HL-60/S4 treated with phorbol 12-myristate 13-acetate at 8.2 ng/mL for 4 days and 3 days (cell line): ENCODE measurements around the gene MYADML2.

Source experiments
- in situ Hi-C: fragments of 300-500 bp; cut with MboI; formaldehyde crosslinking; loops from 2 replicates; pipeline ENCODE4 v1.15.0; 2022; ENCODE audit warnings: low sequenced_read_pairs

MYADML2 gene

DNA sequence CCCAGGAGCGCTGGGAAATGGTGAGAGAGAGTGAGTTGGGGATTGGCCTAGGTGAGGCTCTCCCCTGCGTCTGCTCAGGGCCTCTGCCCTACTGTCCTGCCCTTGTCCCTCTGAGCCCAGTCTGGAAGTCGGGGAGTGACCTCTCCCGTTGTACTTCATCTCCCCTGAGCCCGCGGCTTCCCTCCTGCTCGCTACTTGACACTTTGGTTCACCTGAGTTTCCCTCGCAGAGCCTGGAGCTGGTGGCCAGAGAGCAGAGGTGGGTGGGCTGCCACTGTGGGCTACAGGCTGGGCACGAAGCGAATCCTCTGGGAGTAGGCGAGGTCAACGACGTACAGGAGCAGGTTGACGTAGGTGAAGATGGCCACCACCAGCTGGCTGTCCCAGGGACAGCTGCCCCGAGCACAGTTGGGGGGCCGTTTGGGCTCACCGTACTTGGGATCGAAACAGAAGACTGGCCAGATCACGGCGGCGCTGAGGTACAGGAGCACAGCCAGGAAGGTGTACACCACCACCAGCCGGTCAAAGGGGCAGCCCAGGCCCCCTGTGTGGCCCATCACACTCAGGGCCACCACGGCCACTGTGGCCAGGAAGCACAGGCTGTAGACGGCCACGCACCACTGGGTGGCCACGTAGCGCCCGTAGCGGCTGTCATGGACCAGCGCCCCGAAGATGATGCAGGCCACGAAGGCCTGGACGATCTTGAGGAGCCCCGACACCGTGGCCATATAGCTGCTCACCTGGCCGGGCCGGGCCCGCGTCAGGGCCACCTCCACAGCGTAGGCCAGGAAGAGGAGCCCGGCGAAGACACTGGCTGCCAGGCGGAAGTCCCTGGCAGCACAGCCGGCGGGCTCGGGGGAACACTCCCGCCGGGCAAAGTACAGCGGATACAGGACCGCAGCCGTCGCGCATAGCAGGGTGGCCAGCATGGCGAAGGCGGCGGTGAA is 6.2 kb downstream of the MYADML2 start:
- in situ Hi-C loops: no loop called here

DNA sequence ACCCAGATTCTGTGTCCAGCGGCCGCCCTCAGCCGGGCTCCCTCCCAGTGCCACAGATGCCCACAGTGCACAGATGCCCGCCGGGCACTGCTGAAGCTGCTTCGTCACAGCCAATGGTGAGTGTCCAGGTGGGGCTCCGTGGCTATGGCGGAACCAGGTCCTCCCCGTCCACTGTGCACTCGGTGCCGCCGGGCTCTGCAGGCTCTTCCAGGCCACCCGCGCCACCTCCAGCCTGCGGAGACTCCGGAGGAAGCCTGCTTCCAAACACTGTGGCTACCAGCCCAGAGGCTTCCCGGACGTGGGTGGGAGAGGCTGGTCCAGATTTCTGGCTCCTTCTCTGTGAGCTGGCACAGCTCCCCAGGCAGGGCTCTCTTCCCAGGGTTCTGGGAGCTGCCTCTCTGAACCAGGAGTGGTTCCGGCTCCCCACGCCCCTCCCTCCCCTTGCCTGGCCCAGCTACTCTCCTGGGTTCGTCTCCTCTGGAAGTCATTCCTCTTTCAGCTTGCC is 7.1 kb downstream of the MYADML2 start:
- in situ Hi-C loops: no loop called here

DNA sequence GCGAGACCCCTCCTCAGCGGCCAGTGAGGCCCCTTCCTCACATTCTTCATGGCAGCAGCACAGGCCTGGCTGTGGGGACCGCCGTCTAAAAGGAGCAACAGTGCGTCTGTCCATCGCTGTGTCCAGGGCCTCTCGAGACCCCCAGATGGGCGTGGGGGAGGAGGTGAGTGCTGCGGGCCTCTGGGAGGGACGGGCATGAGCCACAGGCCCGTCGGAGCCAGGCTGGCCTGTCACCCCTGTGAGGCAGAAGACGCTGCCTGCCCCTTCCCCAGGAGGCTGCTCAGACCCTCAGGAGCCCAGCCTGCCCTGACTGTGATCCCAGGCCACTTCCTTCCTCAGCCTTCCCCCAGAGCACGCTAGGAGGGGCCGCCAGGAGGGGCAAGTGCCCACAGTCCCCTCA is 7.8 kb downstream of the MYADML2 start:
- in situ Hi-C loops: no loop called here

DNA sequence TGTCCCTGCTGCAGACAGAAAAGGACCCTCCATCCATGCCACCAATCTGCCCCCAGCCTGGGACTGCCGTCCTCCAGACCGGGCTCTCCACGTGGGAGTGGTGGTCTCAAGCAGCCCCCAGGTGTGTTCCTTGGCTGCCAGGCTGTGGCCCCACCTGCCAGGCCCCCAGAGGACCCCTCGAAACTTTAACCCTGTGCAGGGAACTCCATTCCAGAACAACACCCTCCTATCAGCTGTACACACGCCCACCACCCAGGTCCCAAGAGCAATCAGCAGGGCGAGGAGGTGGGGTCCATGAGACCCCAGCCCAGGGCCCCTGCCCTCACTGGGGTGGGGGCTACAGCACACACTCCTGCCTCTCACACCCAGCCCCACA is 11.3 kb downstream of the MYADML2 start:
- in situ Hi-C loops: no loop called here

DNA sequence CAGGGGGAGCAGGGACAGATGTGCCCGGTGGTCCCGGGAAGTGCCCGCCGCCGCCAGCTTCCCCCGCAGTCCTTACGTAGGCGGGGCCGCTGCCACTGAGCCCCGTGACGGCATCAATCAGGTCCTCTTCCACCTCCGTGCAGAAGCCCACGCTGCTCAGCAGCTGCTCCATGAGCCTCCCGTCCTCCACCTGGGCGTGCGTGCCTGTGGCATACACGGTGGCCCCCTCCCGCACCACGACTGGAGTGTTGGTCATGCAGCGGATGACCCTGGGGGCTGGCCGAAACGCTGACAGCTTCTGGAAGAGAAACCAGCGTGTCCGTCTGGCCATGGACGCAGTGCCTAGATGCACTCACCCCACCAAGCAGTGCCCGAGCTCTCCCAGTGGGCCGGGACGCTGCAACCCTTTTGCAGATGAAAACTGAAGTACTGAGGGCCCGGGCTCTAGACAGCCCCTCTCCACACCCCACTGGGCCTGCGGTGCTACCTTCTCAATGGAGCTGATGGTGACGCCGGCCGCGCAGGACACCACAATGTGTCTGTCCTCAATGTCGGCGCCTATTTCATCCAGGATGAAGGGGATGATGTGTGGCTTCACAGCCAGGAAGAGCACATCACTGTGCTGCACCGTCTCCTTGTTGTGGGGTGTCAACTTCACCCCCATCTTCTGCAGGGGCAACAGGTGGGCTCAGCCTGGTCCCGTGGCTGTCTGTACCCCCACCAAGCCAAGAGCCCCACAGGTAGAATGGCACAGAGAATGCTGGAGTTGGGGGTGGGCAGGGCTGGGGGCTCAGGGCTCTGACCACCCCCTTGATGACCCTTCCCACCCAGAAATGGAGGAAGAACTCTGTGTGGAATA is 12.0 kb downstream of the MYADML2 start:
- in situ Hi-C loops: no loop called here

DNA sequence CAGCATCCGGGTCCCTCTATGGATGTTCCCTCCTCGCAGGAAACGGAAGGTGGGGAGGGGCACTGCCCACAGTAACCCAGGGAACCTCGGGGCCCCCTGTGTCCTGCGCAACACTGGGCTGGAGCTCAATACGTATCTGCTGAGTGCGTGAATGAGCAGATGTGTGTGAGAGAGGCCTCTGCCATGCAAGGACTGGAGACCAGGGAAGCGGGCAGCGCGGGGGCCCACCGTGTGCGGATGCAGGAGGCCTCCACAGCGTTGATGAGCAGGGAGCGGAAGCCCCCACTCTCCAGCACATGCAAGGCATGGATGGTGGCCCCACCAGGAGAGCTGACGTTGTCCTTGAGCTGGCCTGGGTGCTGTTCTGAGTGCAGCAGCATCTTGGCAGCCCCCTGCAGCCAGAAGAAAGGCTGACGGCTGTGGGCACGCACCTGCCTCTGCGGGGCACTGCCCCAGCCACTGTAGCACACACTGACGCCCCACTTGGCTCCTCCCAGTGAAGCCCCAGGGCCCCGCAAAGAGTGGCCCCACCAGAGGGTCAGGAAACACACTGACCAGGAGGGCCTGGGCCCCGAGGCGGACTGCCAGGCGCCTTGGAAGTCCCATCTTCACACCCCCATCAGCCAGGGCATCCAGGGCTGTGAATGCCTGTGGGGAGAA is 12.8 kb downstream of the MYADML2 start:
- in situ Hi-C loops: no loop called here

DNA sequence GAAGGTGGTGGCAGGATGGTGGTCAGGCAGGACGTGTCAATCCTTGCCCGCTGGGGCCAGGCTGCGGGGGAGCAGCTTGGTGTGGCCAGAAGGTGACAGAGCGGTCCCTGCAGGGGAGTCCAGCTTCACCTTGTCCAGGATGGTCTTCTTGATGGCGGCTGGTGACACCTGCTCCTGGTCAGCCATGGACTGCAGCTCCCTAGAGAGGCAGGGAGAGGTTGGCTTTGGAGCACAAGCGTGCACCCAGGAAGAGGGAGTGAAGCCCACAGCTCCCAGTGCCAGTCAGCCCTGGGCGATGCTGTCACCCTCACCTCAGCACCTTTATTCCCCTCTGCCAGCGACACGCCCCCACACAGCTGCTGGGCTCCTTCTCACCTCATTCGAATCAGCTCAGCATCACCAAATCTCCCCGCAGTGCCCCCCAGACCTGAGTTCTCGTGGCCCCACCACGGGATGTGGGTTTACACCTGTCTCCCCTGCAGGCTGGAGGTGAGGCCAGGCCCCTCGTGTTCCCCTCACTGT is 13.8 kb downstream of the MYADML2 start:
- in situ Hi-C loops: no loop called here

DNA sequence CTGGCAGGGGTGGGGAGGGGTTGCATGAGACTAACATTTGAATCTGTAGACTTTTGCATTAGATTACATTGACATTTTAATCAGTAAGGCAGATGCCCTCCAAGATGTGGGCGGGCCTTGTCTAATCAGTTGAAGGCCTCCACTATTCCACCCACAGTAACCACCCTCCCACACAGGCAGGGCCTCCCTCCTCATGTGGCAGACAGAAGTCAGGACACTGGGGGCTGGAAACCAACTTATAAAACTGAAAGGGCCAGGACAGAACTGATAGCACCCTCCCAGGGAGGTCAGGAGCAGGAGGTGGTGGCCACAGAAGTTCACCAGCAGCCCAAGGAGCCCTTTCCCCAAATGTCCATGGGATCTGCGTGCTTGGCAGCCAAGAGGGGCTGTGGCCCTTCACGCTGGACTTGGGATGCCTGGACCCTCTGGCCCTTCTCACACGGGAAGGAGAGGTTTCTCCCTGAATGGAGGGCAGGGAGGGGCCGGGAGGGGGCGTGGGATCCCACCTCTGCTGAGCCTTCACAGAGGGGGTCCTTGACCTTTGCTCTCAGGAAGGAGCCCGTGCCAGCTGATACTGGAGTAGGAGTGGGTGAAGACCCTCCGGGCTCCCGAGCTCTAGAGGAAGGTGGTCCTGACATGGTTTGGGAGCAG is 14.6 kb downstream of the MYADML2 start:
- in situ Hi-C loops: no loop called here

DNA sequence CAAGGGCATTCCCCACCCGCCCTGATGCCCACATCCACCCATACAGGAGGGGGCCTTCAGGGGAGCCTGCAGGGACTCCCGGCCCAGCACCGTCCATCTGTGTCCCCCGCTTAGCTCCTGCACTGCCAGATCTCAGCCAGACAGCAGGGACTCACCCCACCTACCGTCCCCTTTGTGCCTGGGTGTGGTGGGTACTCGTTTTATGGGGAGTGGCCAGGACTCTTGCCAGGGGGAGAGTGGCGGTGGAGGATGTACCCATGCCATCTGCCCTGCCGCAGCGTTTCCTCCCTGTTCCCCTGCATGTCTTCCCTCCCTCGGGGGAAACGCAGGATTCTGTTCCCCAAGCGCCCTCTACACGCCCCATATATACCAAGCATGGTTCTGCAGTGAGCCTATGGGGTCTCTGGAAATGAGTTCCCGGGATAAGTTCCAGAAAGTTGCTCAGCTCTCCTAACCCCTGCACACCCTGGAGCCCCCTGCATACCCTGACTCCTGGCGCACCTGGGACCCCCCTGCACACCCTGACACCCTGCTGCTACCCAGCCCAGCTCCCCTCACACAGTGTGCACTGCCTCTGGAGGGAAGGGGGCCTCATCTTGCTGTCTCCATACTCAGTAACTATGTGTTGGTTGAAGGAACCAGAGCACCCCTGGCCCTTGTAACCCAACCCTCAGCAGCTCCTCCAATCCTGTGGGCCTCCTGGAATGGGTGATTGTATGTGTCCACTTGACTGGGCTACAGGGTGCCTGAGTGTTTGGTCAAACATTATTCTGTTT is 15.3 kb downstream of the MYADML2 start:
- in situ Hi-C loops: no loop called here

DNA sequence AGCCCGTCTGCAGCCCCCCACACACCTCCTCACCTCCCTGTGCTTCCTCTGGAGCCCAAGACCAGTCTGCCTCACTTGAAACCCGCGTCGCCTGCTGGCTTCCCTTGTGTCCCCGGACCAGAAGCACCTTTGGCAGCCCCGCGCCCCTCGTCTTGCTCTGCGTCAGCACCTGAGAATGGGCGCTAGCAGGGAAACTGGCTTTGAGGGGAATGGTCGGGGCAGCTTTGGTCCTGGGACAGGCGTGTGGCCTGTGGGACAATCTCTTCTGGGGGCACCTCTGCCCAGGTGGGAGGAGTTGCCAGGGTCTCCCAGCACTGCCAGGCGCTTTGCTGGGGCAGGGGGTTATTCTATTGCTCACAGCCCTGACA is 15.9 kb downstream of the MYADML2 start:
- in situ Hi-C loops: no loop called here

DNA sequence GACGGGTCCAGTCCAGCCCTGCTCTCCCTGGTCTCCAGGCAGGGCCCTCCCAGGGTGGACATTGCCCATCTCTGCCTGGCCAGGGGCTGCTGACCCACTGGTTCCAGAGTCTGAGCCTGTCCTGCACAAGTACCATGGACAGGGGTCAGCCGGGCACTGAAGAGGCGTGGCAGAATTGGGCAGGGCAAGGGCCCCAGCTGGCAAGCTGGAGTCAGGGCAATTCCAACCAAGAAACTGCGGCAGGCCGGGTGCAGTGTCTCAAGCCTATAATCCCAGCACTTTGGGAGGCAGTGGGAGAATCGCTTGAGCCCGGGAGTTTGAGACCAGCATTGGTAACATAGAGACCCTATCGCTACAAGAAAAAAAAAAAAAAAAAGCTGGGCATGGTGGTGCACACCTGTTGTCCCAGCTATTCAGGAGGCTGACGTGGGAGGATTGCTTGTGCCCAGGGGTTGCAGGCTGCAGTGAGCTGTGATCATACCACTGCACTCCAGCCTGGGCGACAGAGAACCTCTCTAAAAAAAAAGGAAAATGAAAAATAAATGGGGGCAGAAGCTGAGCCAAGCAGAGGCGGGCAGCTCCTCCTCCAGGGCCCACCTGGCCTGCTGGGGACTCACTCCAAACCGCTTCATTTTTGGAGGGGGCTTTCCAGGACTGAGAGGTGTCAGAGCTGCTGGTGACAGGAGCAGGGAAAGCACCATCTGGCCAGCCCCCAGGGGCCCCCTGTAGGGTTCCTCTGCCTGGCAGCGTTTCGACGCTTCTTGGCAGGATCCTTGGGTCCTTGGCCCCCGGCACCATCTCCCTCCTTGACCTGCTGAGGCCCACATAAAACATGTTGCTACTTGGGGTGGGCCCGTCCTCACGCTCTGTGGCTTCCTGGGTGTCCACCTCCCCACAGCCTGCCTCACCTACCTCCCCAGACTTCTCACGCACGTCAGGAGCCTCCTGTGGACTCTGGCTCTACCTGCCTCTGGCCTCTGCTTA is 16.6 kb downstream of the MYADML2 start:
- in situ Hi-C loops: no loop called here

DNA sequence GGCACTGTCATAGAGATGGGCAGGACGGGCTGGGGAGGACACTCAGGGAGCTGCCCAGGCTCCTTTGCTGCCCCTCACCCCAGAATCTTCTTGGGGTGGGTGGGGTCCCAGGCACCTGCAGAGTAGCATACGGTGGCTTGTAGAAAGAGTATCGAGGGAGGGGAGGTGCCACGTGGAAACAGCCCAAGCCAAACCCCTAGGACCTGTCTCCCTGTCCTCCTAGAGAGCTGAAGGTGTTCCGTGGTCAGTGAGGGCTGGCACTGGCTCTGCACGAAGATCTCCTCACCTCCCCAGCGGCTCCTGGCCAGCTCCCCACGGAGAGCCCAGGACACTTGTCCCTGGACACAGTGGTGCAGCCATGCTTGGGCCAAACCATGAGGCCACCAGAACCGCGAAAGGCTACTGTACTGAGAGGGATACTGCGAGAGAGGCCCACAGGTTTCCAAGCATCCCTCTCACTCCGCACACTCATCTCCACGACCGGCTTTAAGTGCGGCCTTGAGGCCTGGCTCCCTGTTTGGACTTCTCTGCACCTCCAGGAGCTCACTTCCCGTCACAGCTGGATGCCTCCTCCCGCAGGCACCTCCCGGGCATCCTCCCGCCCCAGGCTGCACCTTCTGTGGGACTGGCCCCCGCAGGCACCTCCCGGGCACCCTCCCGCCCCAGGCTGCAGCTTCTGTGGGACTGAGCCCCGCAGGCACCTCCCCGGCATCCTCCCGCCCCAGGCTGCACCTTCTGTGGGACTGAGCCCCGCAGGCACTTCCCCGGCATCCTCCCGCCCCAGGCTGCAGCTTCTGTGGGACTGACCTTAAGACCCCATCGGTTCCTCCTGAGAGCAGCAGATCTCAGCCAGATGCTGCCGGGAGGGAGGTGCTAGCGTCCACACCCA is 17.5 kb downstream of the MYADML2 start:
- in situ Hi-C loops: no loop called here

DNA sequence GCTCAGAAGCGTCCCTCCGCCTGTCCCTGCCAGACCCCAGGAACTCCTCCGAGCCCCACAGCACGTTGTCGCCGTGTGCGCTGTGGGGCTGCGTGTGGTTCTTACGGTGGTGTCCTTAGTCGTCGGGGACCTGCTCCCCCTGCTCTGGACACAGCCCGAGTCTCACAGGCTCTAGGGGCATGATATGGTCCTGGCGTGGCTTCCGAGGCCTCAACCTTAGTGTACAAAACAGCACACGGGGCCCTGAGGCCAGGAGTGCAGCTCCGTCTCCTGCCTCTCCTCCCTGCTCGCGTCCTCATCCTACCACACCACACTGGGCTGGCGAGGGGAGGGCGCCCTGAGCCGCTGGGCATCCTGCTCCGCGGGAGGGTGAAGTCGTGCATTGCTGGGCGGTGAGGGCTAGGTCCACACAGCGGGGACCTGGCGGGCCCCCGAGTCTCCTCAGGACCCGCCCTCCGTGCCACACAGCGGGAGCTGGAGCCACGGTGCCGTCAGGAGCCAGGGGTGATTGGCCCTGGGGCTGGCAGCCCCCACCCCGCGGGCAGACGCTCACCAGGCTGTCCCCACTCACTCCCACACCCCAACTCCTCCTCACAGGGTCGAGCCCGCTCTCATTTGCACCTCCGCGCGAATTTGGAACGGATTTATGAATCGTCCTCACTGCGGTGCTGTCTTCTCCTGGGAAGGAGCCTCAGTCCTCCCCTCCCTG is 18.3 kb downstream of the MYADML2 start:
- in situ Hi-C loops: no loop called here

DNA sequence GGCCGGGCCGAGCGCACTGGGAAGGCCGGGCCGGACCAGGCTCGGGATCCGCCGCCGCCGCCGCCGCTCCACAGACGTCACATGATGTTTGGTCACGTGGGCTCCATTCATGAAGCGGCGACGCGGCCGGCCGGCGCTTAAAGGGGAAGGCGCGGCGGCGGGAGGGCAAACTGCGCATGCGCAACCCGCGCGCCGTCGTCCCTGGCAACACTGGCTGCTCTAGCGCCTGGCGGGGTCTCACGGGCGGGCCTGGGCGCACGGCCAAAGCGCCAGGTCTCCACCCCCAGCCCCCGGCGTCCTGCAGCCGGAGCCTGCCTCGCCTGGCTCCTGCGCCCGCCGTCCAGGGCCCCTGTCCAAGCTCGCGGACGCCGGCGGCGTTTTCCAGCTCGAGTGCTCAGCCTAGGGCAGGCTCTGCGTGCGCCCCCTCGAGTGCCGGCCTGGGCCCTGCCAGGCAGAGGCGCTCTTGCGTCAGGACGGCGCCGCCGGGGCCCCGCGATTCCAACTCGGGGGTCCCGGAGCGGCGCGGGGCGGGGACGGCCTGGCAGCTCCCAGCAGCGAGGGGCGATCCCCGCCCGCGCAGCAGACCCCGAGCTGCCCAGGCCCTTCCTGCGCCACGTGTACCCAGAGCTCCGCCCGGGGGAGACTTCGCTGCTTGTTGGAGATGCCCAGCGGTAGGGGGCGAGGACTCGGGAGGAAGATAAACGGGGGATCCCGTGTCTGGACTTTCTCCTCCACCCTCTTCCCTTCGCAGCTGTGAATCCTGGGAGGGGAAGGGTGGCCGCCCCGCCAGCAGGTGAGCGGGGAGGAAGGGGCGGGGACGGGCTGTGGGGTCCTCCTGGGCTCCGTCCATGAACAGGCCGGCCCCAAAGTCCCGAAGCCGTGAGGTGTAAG is 19.1 kb downstream of the MYADML2 start, which contains the start of gene MAFG:
MAFG (minus strand) TSS at position 83 of the 891 bp plus-strand sequence. CDS start 4,550 bp downstream, outside the sequence.
- in situ Hi-C loops: no loop called here

DNA sequence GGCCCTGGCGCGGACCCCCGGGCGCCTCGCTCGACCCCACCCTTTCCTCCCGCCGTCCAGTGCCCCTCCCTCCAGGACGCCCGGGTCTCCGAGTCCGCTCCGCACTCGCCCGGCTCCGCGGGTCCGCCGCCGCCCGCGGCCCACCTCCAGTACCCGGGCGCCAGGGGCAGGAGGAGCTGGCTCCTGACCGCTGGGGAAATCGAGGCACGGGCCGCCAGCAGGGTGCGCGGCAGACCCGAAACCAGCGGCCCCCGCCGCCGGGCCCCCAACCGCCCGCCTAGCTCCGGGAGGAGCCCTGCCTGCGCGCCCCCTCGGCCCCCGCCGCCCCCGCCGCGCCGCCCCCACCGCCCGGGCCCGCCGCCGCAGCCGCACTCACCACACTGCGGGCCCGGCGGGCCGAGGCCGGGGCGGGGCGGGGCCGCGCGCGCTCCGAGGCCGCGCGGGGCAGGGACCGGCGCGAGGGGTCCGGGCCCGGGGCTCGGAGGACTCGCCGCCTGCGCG is 19.8 kb downstream of the MYADML2 start:
- in situ Hi-C loops: no loop called here
